ENCODE results near the gene MYOZ3.

DNA sequence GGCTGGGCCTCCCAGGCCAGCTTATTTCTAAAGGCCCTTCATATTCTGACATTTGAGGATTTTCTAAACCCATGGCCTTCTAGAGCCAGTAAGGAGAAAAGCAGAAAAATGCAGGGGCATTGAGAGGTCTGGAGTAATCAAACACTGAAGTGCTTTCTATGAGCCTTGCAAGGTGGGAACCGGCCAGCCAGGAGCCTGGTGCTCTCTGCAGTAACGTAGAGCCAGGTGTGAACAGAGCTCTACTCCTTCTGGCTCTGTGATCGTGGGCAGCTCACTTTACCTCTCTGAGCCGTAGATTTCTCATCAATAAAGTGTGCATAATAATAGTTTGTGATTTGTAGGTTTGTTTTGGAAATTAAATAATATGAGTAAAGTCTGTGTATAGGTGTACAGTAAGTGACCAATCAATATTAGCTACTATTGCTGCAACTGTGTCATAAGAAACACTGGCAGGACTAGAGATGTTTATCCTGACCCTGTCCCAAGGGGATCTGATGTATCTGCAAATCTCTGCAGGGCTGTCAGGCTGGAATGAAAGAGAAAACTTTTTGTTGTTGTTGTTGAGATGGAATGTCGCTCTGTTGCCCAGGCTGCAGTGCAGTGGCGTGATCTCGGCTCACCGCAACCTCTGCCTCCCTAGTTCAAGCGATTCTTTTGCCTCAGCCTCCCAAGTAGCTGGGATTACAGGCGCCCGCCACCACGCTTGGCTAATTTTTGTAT, 17.9 kb upstream of the MYOZ3 start:
- TF ChIP-seq, protein P1, sequence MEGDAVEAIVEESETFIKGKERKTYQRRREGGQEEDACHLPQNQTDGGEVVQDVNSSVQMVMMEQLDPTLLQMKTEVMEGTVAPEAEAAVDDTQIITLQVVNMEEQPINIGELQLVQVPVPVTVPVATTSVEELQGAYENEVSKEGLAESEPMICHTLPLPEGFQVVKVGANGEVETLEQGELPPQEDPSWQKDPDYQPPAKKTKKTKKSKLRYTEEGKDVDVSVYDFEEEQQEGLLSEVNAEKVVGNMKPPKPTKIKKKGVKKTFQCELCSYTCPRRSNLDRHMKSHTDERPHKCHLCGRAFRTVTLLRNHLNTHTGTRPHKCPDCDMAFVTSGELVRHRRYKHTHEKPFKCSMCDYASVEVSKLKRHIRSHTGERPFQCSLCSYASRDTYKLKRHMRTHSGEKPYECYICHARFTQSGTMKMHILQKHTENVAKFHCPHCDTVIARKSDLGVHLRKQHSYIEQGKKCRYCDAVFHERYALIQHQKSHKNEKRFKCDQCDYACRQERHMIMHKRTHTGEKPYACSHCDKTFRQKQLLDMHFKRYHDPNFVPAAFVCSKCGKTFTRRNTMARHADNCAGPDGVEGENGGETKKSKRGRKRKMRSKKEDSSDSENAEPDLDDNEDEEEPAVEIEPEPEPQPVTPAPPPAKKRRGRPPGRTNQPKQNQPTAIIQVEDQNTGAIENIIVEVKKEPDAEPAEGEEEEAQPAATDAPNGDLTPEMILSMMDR (IDR thresholded peaks at IDR 0.05) = no peak
- TF ChIP-seq POLR2A (IDR thresholded peaks at IDR 0.05) = no peak

Measured in lower leg skin (tissue), 3 donors.